Stimulated activated naive CD4-positive, alpha-beta T cell (primary cell): ENCODE measurements around the gene ASB11.

Source experiments
- DNase-seq, 6 experiments: peaks; one replicate each; lab custom pipeline; 2025; lab: John Stamatoyannopoulos, UW

Gene ASB11

GRCh38 chrX:15315509-15315908 is at the start of gene ASB11:
Gene ASB11, minus strand, starts transcription at chrX:15315640. Its CDS starts 35 bp downstream, at chrX:15315605.
- no peak for DNase-seq

GRCh38 chrX:15359701-15360100 is 44.3 kb upstream of the ASB11 start:
- no peak for DNase-seq

- DNase-seq, result no peak
These were observed 43.1 kb upstream of the ASB11 start for GRCh38 chrX:15358533-15358932.

GRCh38 chrX:15356444-15356843 is 41.0 kb upstream of the ASB11 start:
- DNase-seq, result no peak

- DNase-seq, result no peak
These were observed 35.0 kb upstream of the ASB11 start for GRCh38 chrX:15350329-15350996.

GRCh38 chrX:15349046-15349445 is 33.6 kb upstream of the ASB11 start:
- peak in 2 of 6 experiments; percentile 15 to 19 for DNase-seq

- no peak for DNase-seq
These were observed 30.5 kb upstream of the ASB11 start for GRCh38 chrX:15345976-15346375.

- no peak for DNase-seq
These were observed 28.7 kb upstream of the ASB11 start for GRCh38 chrX:15344106-15344505.

- DNase-seq, result no peak
These were observed 27.6 kb upstream of the ASB11 start for GRCh38 chrX:15343075-15343476.

- no peak for DNase-seq
These were observed 25.4 kb upstream of the ASB11 start for GRCh38 chrX:15340867-15341266.

GRCh38 chrX:15336023-15336413 is 20.6 kb upstream of the ASB11 start:
- DNase-seq, result peak in 5 of 6 experiments; percentile 8 to 59 (median 47)

GRCh38 chrX:15335135-15336022 is 19.9 kb upstream of the ASB11 start, which contains the start of gene PIGA:
Gene PIGA, minus strand, starts transcription at chrX:15335523. Its CDS starts 3,593 bp downstream, at chrX:15331930.
- peak; percentile 76 to 91 (median 88) for DNase-seq

- DNase-seq, result peak in 2 of 6 experiments; percentile 20 to 21
These were observed 19.1 kb upstream of the ASB11 start for GRCh38 chrX:15334561-15334960.

GRCh38 chrX:15328821-15329220 is 13.4 kb upstream of the ASB11 start:
- no peak for DNase-seq

- DNase-seq, result no peak
These were observed 12.7 kb upstream of the ASB11 start for GRCh38 chrX:15328131-15328530.

- no peak for DNase-seq
These were observed 7.0 kb upstream of the ASB11 start for GRCh38 chrX:15322472-15322871.

- DNase-seq, result no peak
These were observed 6.6 kb upstream of the ASB11 start for GRCh38 chrX:15322072-15322471.

GRCh38 chrX:15321447-15321846 is 6.0 kb upstream of the ASB11 start:
- DNase-seq, result no peak

- no peak for DNase-seq
These were observed 4.9 kb upstream of the ASB11 start for GRCh38 chrX:15320297-15320696.

GRCh38 chrX:15319075-15319474 is 3.6 kb upstream of the ASB11 start:
- no peak for DNase-seq

GRCh38 chrX:15314472-15314871 is 968 bp downstream of the ASB11 start:
- no peak for DNase-seq

- DNase-seq, result no peak
These were observed 4.3 kb downstream of the ASB11 start for GRCh38 chrX:15311119-15311518.

GRCh38 chrX:15310117-15310516 is 5.3 kb downstream of the ASB11 start:
- DNase-seq, result no peak
